Caco-2 (cell line): ENCODE data around the gene MAMDC2. TPM values are rescaled to one million over a fixed set of nuclear protein-coding genes. Genes with fewer than 3 reads are reported as not detected.

Experiments used
- BruUV-seq: library from RNA; stranded (reverse); fragments of 400-500 nt; replicated peaks from 2 replicates; lab custom pipeline; 2021; lab: Mats Ljungman, UMichigan
- CTCF ChIA-PET: fragments of 300-600 bp; sonication (Branson Sonifier 250); formaldehyde crosslinking; loops from one replicate; lab custom pipeline; 2022; ENCODE audit warnings: antibody characterized with exemption; lab: Charles Lee
- POLR2A ChIA-PET: fragments of 300-600 bp; sonication (Branson Sonifier 250); formaldehyde crosslinking; loops from one replicate; lab custom pipeline; 2022; ENCODE audit warnings: antibody characterized with exemption; lab: Charles Lee
- DNase-seq, 2 experiments: peaks; one replicate each; pipeline versions ENCODE4 v3.0.0 to v3.0.0-alpha.2; 2020 to 2022
- H3K27me3 ChIP-seq: replicated peaks from 2 replicates; pipeline ENCODE4 v1.6.0; 2011; ENCODE audit warnings: low read length; ENCODE audit not compliant: control insufficient read depth, insufficient read depth
- H3K36me3 ChIP-seq: 2 replicates; pipeline ENCODE4 v1.5.1; 2011; ENCODE audit warnings: low read length; ENCODE audit not compliant: control insufficient read depth, insufficient read depth
- H3K4me1 ChIP-seq: fragments of 250-450 bp; sonication (Bioruptor Pico); 2 replicates; pipeline ENCODE4 v1.5.1; 2020; ENCODE audit warnings: mild to moderate bottlenecking
- H3K4me3 ChIP-seq: 2 replicates; pipeline ENCODE4 v1.5.1; 2011; ENCODE audit warnings: low read depth, mild to moderate bottlenecking, control low read depth, low read length
- H3K9me3 ChIP-seq: fragments of 250-450 bp; sonication (Bioruptor Pico); 2 replicates; pipeline ENCODE4 v1.5.1; 2020; ENCODE audit warnings: mild to moderate bottlenecking, moderate library complexity
- H3K27ac Mint-ChIP-seq: one replicate; pipeline ENCODE4 v1.8.0; 2022; ENCODE audit warnings: mixed read lengths; ENCODE audit not compliant: unreplicated experiment
- H3K27me3 Mint-ChIP-seq: one replicate; pipeline ENCODE4 v1.8.0; 2022; ENCODE audit warnings: mixed read lengths; ENCODE audit not compliant: insufficient read depth, unreplicated experiment
- H3K36me3 Mint-ChIP-seq: one replicate; pipeline ENCODE4 v1.8.0; 2022; ENCODE audit warnings: mild to moderate bottlenecking, mixed read lengths; ENCODE audit not compliant: insufficient read depth, unreplicated experiment
- H3K4me1 Mint-ChIP-seq: one replicate; pipeline ENCODE4 v1.8.0; 2022; ENCODE audit warnings: low read depth, mixed read lengths; ENCODE audit not compliant: unreplicated experiment
- H3K4me3 Mint-ChIP-seq: one replicate; pipeline ENCODE4 v1.8.0; 2022; ENCODE audit warnings: mild to moderate bottlenecking, moderate library complexity, mixed read lengths; ENCODE audit not compliant: unreplicated experiment
- H3K9me3 Mint-ChIP-seq: one replicate; pipeline ENCODE4 v1.8.0; 2022; ENCODE audit warnings: mixed read lengths; ENCODE audit not compliant: unreplicated experiment
- CTCF ChIP-seq, 2 experiments: fragments of 200-600 bp in 1 of 2; IDR thresholded peaks; 1 replicate in 1 of 2; 2 replicates in 1 of 2; pipeline versions ENCODE4 v1.5.1 to v1.8.0; 2011 to 2022; ENCODE audit warnings: antibody characterized with exemption in 1 of 2, control low read depth in 1 of 2, inconsistent platforms in 1 of 2, low read depth in 1 of 2, low read length in 1 of 2, mild to moderate bottlenecking in 1 of 2, moderate library complexity in 1 of 2; ENCODE audit not compliant: insufficient read depth in 1 of 2, severe bottlenecking in 1 of 2, unreplicated experiment in 1 of 2
- intact Hi-C: fragments of 100-400 bp; cut with micrococcal nuclease; formaldehyde crosslinking; loops from one replicate; pipeline ENCODE4 v1.10.0; 2022; ENCODE audit not compliant: unreplicated experiment
- total RNA-seq: library from RNA; stranded (reverse); gene quantifications from 2 replicates; pipeline ENCODE4 v1.2.3, GENCODE V29; 2022

Gene MAMDC2
- total RNA-seq, 1 experiment from 2014 or later: not detected

GRCh38 chr9:70030156-70030555, 13.5 kb upstream of the MAMDC2 start:
- Histone ChIP-seq H3K27me3 (no peaks in the 10 kb centered on the region), H3K4me1 (no peaks in the 10 kb centered on the region), H3K4me3 (no peak overlapping the region), H3K36me3 (no peaks in the 10 kb centered on the region), H3K9me3 (no peaks in the 10 kb centered on the region)
- TF ChIP-seq CTCF (IDR thresholded peaks at IDR 0.05; ENCODE audit: insufficient read depth in 1 of 2, low read depth in 1 of 2, low read length in 1 of 2, severe bottlenecking in 1 of 2, unreplicated experiment in 1 of 2): no peak
- BruUV-seq: no TSS peak
- ChIA-PET CTCF (no interaction called here), POLR2A (no interaction called here)
- intact Hi-C loops: no loop called here
- no peak for DNase-seq
- no peak overlapping the region for H3K27ac Mint-ChIP-seq
- H3K36me3 Mint-ChIP-seq: no peaks in the 10 kb centered on the region
- no peaks in the 10 kb centered on the region for H3K27me3 Mint-ChIP-seq
- no peaks in the 10 kb centered on the region for H3K4me1 Mint-ChIP-seq
- H3K9me3 Mint-ChIP-seq: no peaks in the 10 kb centered on the region
- no peak overlapping the region for H3K4me3 Mint-ChIP-seq

- H3K9me3 Mint-ChIP-seq: no peaks in the 10 kb centered on the region
Measured at GRCh38 chr9:70031141-70031545, 12.5 kb upstream of the MAMDC2 start.

GRCh38 chr9:70034271-70034711, 9.4 kb upstream of the MAMDC2 start:
- no peak for DNase-seq
- no TSS peak for BruUV-seq
- intact Hi-C loops: no loop called here
- Mint-ChIP-seq H3K36me3 (no peaks in the 10 kb centered on the region), H3K27ac (no peak overlapping the region), H3K4me3 (no peak overlapping the region), H3K9me3 (peaks cover 13% of the 10 kb centered on the region), H3K4me1 (no peaks in the 10 kb centered on the region), H3K27me3 (no peaks in the 10 kb centered on the region)
- Histone ChIP-seq H3K9me3 (no peaks in the 10 kb centered on the region), H3K4me3 (no peak overlapping the region), H3K4me1 (no peaks in the 10 kb centered on the region), H3K36me3 (no peaks in the 10 kb centered on the region), H3K27me3 (no peaks in the 10 kb centered on the region)
- no peak for TF ChIP-seq CTCF (IDR thresholded peaks at IDR 0.05; ENCODE audit: insufficient read depth in 1 of 2, low read depth in 1 of 2, low read length in 1 of 2, severe bottlenecking in 1 of 2, unreplicated experiment in 1 of 2)
- ChIA-PET POLR2A (no interaction called here), CTCF (no interaction called here)

More at GRCh38 chr9:70031141-70031545, 12.5 kb upstream of the MAMDC2 start:
- CTCF ChIA-PET: no interaction called here
- no peak for DNase-seq
- POLR2A ChIA-PET: no interaction called here
- BruUV-seq: no TSS peak
- no peaks in the 10 kb centered on the region for H3K36me3 ChIP-seq
- H3K4me1 ChIP-seq: no peaks in the 10 kb centered on the region
- no peaks in the 10 kb centered on the region for H3K4me1 Mint-ChIP-seq
- no peak overlapping the region for H3K4me3 ChIP-seq
- H3K27ac Mint-ChIP-seq: no peak overlapping the region
- TF ChIP-seq CTCF (IDR thresholded peaks at IDR 0.05; ENCODE audit: insufficient read depth in 1 of 2, low read depth in 1 of 2, low read length in 1 of 2, severe bottlenecking in 1 of 2, unreplicated experiment in 1 of 2): no peak
- H3K27me3 Mint-ChIP-seq: no peaks in the 10 kb centered on the region
- H3K9me3 ChIP-seq: no peaks in the 10 kb centered on the region
- no peak overlapping the region for H3K4me3 Mint-ChIP-seq
- no peaks in the 10 kb centered on the region for H3K27me3 ChIP-seq
- no peaks in the 10 kb centered on the region for H3K36me3 Mint-ChIP-seq
- intact Hi-C loops: no loop called here
